ENCODE results near the gene WNT3A. TPM values are rescaled to one million over a fixed set of nuclear protein-coding genes. Genes with fewer than 3 reads are reported as not detected.

WNT3A gene
- total RNA-seq, 1 donor from 2014 or later = 6.0 TPM

DNA sequence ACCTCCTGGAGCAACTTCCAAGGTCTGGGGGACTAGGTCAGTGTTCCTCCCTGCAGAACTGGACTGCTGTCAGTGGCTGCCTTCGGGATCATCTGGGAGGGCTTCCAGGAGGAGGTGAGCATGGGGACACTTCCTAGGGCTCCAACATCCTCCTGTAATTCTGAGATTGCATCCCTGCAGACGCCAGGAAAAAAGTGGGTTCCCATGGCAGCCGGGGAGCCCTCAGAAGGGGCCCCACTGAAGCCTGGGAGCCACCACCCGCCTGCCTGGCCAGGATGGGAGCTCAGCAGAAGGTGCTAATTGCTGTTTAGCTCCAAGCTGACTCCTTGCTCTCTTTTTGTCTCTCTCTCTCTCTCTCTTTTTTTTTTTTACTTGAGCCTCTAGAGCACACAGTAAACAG lies 59.6 kb downstream of the WNT3A start:
- Histone ChIP-seq H3K36me3 (no peaks in the 10 kb centered on the region), H3K27ac (no peak overlapping the region), H3K9me3 (no peaks in the 10 kb centered on the region), H3K4me1 (no peaks in the 10 kb centered on the region), H3K4me3 (no peak overlapping the region), H3K27me3 (ENCODE audit: low read depth) (peaks cover 59% of the 10 kb centered on the region)
- ATAC-seq (no peak), DNase-seq (no peak)
- intact Hi-C loops (cut with DNase I) = no loop called here
- TF ChIP-seq, protein P1, sequence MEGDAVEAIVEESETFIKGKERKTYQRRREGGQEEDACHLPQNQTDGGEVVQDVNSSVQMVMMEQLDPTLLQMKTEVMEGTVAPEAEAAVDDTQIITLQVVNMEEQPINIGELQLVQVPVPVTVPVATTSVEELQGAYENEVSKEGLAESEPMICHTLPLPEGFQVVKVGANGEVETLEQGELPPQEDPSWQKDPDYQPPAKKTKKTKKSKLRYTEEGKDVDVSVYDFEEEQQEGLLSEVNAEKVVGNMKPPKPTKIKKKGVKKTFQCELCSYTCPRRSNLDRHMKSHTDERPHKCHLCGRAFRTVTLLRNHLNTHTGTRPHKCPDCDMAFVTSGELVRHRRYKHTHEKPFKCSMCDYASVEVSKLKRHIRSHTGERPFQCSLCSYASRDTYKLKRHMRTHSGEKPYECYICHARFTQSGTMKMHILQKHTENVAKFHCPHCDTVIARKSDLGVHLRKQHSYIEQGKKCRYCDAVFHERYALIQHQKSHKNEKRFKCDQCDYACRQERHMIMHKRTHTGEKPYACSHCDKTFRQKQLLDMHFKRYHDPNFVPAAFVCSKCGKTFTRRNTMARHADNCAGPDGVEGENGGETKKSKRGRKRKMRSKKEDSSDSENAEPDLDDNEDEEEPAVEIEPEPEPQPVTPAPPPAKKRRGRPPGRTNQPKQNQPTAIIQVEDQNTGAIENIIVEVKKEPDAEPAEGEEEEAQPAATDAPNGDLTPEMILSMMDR (IDR thresholded peaks at IDR 0.05) = no peak

DNA sequence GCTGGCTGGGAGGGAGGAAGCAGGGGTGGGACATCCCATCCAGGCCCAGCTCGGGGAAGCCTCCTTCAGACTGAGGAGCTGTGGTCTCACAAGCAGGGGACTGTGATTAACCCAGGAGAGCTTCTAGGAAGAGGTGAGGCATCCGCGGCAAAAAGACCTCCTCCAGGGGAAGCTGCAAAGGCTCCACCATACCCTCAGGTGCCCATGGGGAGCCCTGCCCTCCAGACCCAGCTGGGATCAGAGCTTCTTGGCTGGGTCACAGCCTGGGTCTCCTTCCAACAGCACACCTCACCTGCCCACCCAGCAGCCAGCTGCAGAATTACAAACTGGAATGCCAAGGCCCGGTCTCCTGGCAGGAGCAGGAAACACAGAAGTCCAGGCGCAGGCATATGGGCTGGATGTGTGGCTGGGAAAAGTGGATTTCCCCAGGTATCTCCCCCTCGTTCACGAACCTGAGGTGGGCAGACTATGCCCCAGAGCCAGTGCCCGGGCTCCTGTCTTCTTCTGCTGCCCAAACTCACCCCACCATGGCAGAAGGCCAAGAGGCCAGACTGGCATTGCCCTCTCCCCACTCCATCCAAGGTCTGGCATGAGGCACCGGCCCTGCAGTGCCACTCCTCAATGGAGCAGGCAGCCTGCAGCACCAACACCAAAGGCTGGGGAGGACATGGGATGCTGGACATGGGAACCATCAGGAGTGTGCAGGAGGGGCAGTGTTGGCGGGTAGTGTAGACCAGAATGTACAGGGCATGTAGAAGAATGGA lies 60.3 kb downstream of the WNT3A start:
- Histone ChIP-seq H3K27me3 (ENCODE audit: low read depth) (peaks cover 52% of the 10 kb centered on the region), H3K4me3 (no peak overlapping the region), H3K36me3 (no peaks in the 10 kb centered on the region), H3K4me1 (no peaks in the 10 kb centered on the region), H3K27ac (no peak overlapping the region), H3K9me3 (no peaks in the 10 kb centered on the region)
- TF ChIP-seq, protein P1 (IDR thresholded peaks at IDR 0.05) = no peak
- DNase-seq (no peak), ATAC-seq (no peak)
- intact Hi-C loops (cut with DNase I) = no loop called here

DNA sequence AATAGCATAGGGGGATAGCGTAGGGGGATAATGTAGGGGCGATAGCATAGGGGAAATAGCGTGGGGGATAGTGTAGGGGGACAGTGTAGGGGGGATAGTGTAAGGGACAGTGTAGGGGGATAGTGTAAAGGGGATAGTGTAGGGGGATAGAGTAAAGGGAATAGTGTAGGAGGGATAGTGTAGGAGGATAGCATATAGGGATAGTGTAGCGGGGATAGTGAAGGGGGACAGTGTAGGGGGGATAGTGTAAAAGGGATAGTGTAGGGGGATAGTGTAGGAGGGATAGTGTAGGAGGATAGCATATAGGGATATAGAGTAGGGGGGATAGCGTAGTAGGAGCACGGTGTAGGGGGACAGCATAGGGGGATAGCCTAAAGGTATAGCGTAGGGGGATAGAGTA lies 61.6 kb downstream of the WNT3A start:
- peaks cover 40% of the 10 kb centered on the region for H3K27me3 ChIP-seq (ENCODE audit: low read depth)
- H3K27ac ChIP-seq = no peak overlapping the region
- H3K36me3 ChIP-seq = no peaks in the 10 kb centered on the region
- intact Hi-C loops (cut with DNase I) = no loop called here
- TF ChIP-seq, protein P1 (IDR thresholded peaks at IDR 0.05) = no peak
- no peaks in the 10 kb centered on the region for H3K9me3 ChIP-seq
- no peak overlapping the region for H3K4me3 ChIP-seq
- DNase-seq (no peak), ATAC-seq (no peak)
- no peaks in the 10 kb centered on the region for H3K4me1 ChIP-seq

DNA sequence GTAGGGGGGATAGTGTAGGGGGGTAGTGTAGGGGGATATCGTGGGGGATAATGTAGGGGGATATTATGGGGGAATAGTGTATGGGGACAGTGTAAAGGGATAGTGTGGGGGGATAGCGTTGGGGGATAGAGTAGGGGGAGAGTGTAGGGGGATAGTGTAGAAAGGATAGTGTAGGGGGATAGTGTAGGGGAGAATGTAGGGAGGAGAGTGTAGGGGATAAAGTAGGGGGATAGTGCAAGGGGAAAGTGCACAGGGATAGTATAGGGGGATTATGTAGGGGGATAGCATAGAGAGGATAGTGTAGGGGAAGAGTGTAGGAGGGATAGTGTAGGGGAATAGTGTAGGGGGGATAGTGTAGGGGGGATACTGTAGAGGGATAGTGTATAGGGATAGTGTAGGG lies 63.4 kb downstream of the WNT3A start:
- ATAC-seq = no peak
- no peak for DNase-seq
- H3K36me3 ChIP-seq = no peaks in the 10 kb centered on the region
- H3K27ac ChIP-seq = no peak overlapping the region
- H3K4me1 ChIP-seq = no peaks in the 10 kb centered on the region
- TF ChIP-seq, protein P1 (IDR thresholded peaks at IDR 0.05) = no peak
- no peak overlapping the region for H3K4me3 ChIP-seq
- no peaks in the 10 kb centered on the region for H3K9me3 ChIP-seq
- intact Hi-C loops (cut with DNase I) = no loop called here
- H3K27me3 ChIP-seq (ENCODE audit: low read depth) = peaks cover 22% of the 10 kb centered on the region

DNA sequence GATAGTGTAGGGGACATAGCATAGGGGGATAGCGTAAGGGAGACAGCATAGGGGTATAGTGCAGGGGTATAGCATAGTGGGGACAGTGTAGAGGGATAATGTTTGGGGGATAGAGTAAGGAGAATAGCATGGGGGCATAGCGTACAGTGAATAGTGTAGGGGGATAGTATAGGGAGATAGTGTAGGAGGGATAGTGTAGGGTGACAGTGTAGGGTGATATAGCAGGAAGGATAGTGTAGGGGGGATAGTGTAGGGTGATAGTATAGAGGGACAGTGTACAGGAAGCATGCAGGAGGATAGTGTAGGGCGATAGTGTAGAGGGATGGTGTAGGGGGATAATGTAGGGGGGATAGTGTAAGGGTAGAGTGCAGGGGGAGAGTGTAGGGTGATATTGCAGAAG lies 64.1 kb downstream of the WNT3A start:
- Histone ChIP-seq H3K27ac (no peak overlapping the region), H3K36me3 (no peaks in the 10 kb centered on the region), H3K27me3 (ENCODE audit: low read depth) (peaks cover 15% of the 10 kb centered on the region), H3K4me3 (no peak overlapping the region), H3K4me1 (no peaks in the 10 kb centered on the region), H3K9me3 (no peaks in the 10 kb centered on the region)
- no peak for ATAC-seq
- TF ChIP-seq, protein P1 (IDR thresholded peaks at IDR 0.05) = no peak
- intact Hi-C loops (cut with DNase I) = no loop called here
- DNase-seq = no peak
